Esophagus squamous epithelium (tissue), 4 donors: Measurements from ENCODE around the gene ANK3.

ENCODE experiments used
- CTCF ChIP-seq, 6 experiments: fragments of 450-650 bp in 4 of 6; fragments of 200-600 bp in 2 of 6; sonication (generic) in 2 of 6; IDR thresholded peaks; one replicate each; pipeline ENCODE4 v1.5.1; 2016 to 2019; ENCODE audit warnings: antibody characterized with exemption in 6 of 6, mild to moderate bottlenecking in 4 of 6, moderate library complexity in 4 of 6
- POLR2A ChIP-seq, 4 donors: fragments of 450-650 bp; IDR thresholded peaks; one replicate each; pipeline ENCODE4 v1.6.1; 2017; ENCODE audit warnings: antibody characterized with exemption in 4 of 4, mild to moderate bottlenecking in 4 of 4, moderate library complexity in 3 of 4

DNA sequence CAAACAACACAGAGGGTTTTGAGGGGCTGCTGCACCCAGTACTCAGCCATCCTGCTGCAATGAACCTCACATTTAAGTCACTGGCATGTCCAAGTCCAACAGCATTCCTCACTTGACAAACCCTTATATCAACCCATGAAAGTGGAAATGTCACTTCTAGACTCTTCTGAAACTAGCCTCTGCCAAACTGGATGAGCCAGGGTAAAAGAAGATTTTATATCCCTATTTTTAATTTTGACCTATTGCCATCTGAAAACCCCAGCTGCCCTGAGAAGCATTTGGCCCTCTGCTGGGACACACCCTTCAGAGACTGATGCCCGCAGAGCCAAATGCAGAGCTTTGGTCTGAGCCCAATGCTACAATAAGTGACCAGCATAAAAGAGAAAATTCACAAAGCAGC, 201.1 kb downstream of the ANK3 start:
- TF ChIP-seq CTCF (IDR thresholded peaks at IDR 0.05) (no peak), POLR2A (IDR thresholded peaks at IDR 0.05) (no peak)
